Mucosa of gallbladder (tissue), 1 donor: ENCODE measurements around the gene CADM2. TPM values are rescaled to one million over a fixed set of nuclear protein-coding genes. Genes with fewer than 3 reads are reported as not detected.

Experiments used
- DNase-seq: peaks from one replicate; pipeline ENCODE4 v3.0.0-alpha.2; 2020; ENCODE audit warnings: low spot score
- total RNA-seq: library from RNA; stranded (reverse); gene quantifications from one replicate; pipeline ENCODE4 v1.2.1, GENCODE V29; 2021
- donor health status: DM: no; HTN: no; CAD: no.

The CADM2 gene
- total RNA-seq, 1 donor from 2014 or later, result 7.9 TPM

DNA sequence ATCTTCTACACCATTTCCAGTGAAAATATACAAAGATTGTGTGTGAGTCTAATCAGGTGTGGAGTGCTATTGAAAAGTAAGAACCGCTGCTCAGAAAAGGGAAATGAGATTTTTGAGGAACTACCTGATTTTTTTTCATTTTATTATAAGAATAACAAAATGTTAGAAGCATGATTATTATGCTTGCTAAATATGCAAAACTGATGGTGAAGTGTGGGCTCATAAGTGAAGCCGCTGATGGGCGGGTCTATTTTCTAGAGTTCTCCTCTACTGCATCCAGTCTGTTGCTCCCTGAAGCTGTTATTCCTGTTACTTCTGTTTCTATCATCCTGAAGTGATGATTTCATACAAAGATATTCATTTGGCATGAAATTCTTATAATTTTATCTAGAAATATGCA is 612.0 kb downstream of the CADM2 start:
- no peak for DNase-seq

DNA sequence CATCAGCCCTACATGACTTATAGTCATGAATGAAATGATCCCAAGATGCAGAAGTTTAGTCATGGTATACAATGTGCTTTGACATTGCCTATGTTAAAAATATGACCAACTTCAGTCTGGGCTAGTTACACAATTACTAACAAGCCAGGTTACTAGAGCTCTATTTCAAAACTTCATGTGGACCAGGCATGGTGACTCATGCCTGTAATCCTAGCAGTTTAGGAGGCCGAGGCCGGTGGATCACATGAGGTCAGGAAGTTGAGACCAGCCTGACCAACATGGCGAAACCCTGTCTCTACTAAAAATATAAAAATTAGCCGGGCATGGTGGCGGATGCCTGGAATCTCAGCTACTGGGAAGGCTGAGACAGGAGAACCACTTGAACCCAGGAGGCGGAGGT is 613.0 kb downstream of the CADM2 start:
- DNase-seq, result no peak

DNA sequence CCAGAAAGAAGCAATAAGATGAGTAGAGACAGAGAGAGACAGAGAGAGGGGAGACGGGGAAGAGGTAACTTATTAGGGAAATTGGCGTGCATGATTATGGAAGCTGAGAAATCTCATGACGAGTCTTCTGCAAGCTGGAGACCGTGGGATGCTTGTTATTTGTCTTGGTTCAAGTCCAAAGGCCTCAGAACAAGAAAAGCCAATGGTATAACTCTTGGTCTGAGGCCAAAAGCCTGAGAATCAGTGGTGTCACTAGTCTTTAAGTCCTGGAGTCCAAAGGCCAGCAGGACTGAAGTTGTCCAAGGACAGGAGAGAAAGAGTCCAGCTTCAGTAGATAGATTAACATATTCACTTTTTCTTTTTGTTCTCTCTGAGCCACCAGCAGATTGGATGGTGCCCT is 613.6 kb downstream of the CADM2 start:
- DNase-seq, result peak; percentile 66

DNA sequence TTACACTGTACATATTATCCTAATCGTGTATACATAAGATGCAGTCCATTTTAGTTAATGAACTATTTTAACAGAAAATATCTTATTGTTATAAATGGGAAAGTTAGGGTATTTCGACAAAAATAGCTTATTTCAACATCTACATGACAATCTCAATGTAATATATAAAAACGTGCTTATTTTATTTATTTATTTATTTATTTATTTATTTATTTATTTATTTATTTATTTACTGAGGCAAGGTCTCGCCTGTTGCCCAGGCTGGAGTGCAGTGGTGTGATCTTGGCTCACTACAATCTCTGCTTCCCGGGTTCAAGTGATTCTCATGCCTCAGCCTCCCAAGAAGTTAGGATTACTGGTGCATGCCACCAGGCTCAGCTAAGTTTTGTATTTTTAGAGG is 614.2 kb downstream of the CADM2 start:
- no peak for DNase-seq

DNA sequence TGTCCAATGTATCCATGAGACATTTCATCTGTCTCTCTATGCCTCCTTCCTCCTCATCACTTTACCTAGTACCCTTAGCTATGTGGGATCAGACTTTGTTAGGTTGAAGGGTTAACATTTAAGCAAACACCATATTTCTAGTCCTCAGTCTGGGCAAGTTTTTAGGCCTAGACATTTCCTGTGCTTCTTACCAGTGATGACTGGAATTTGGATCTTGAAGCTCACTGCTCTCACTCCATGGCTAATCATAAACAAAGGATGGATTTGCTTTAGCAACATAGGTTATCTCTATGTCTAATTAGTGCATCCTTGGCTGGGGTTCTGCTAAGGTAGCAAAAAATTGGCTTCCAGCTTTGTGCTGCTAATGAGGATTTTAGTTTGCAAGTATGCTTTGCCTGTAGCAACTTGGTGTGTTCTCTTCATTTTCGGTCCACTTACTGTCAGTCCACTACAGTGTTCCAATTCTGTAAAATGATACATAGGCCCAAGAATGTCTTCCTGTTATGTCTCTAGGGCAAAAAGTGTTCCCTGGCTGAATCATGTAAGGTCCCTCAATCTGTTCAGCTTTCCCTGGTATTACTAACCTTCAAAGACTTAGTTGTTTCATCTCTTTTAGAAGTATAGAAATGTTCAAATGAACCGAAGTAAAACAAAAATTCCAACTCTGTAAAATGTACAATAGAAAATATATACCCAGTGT is 615.4 kb downstream of the CADM2 start:
- DNase-seq, result no peak

DNA sequence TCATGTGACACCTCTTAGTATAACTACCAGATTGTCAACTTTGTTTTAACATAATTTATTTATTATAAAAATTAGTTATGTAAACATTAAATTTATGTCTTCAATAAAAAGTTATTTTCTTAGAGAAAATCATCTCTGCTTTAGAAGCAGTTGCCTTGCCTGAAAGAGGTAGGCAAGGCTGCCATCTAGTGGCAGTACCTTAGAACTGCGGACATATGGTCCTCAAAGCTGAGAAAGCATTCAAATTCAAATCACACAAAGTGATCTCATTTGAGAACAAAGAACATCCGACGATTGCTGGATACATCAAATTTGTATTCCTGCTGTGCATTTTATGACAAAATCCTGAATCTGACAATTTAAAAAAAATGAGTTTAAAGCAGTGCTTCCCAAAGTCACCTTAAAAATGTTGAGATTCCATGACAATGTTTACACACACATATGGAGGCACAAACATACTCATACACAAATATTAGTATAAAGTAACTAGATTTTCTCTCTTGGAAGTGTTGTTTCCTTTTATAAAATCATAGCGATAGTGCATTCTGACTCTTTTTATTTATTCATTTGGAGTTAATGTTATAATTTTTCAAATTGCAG is 617.4 kb downstream of the CADM2 start:
- peak; percentile 66 for DNase-seq

DNA sequence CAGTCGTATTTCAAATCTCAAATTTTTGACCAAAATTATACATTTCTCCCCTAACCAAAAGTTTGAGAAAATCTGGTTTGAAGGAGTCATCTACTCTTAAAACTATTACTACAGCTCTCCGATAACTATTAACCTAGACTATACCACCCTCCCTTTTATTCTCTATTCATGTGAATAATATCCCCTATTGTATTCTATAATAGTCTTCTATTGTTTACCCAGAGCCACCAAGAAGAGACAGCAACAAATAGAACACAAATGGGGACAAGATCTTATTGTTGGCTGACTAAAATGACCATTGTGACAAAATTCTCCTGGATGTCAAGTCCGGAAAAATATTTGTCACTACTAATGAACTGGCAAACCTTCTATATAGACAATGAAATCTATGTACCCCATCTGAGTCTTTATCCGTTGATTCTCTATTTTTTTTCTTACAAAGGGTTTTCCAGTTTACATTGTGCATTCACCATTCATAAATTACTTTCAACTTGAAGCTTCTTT is 618.0 kb downstream of the CADM2 start:
- no peak for DNase-seq

DNA sequence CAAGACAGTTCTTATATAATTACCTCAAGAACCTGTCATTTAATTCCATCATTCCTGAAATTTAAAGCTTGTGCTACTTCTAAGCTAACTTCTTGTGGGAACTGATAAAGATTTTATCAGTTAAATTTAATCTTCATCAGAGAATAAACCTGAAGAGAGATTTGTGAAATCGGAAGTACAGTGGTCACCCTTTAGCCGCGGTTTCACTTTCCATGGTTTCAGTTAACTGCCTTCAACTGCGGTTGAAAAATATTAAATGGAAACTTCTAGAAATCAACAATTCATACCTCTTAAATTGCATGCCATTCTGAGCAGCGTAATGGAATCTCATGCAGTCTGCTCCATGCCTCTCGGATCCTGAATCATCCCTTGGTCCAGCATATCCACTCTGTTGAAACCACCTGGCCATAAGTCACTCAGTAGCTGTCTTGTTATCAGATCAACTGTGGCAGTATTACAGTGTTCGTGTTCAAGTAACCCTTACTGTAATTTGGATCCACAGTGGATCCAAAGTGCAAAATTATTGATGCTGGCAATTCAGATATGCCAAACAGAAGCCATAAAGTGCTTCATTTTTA is 626.1 kb downstream of the CADM2 start:
- no peak for DNase-seq

DNA sequence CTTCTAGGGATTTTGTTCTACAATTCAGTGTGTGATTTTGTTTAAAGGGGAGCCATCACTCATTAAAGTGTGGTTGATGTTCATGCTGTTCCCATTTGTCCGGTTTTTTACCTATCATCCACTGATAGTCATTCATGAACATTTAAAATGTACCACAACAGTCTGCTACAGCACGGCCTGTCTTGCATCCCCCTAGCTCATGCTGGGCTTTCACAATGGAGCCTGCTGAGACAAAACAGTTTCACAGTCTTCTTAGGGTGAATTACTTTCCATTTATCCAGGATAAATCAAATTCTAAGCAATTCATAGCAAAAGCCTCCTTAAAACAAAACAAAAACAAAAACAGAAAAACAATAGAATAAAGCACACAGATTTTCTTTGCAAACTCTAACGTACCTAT is 627.2 kb downstream of the CADM2 start:
- DNase-seq, result no peak

DNA sequence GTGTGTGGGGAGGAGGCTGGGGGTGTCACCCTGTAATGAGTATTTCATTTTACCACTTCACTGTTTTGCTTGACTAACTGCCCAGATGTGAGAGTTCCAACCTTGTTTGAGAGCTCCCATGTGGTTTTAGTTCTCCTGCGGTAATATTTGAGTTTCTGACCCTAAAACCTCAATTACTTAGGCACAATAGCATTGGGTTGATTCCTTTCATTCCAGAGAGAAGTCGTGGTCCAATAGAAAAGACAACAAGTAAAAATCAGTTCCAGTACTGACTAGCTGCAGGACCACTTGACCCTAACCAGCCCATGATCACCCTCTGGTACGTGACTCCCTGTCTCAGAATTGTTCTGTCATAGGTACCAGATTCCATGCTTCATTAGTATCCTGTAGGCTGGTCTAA is 630.4 kb downstream of the CADM2 start:
- no peak for DNase-seq

DNA sequence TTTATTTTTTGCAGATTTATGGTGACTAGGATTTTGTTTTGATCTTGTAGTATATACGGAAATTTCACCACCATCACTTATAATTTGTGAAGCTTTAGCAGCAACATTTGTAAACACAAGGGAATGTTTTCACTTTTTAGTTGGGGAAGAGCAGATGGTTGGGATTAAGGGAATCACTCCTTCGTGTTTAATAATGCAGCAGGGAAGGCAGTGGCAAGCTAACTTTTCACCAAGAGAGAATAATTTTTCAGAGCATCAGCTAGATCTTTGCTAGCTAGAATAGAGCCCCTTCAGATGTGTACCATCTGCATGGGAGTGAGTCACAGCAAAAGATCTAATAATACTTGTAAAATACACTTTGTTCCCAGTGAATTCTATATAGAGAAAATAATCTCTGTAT is 632.7 kb downstream of the CADM2 start:
- DNase-seq, result no peak

DNA sequence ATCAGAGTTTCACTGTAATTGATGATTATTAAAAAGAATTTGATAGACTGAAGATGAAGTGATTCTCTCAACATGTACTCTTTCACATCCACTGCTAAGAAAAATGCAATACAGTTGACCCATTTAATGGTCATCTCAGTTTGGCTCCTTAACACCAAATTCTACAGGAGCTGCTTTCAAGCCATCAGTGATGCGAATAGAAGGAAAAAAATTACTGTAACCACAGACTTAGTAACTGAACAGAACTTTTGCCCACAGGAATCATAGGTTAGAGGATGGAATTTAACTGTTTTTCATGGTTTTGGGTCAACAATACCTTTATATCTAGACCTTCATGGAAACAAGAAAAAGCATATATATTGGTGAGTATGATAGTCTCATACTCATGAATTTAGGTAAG is 633.5 kb downstream of the CADM2 start:
- no peak for DNase-seq

DNA sequence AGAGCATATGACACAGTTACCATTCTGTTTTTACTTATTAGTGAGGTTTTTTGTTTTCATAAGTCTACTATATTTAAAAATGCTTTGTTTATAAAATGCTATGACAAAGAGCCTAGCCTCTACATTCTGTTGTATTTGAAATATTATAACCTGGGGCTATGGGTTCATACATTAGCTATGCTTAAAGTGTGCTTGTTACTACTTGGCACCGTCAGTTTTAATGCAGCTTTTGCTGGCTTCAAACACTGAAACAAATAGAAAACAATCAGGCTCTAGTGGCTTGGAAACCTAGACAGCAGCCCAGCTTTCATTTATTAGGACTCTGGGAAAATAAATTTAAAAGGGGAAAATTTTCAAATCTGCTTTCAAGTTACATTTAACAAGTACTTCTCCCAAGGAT is 635.9 kb downstream of the CADM2 start:
- no peak for DNase-seq

DNA sequence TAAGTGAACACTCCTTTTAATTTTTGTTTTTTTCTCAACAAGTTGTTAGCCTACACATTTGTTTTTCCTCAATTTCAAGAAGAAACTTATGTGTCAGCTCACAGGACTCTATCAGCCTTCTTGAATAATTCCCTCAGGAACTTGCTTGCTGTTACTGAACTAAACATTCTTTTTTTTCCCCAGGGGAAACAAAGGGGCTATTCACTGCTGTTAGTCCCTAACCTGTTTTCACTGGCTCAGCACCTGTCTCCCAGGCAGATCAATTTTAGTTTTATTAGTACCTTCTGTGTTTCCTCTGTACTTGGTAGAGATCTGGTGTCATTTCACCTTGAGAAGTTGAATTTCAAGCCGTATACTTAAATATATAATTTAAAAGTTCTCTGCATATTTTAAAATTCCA is 644.6 kb downstream of the CADM2 start:
- no peak for DNase-seq

DNA sequence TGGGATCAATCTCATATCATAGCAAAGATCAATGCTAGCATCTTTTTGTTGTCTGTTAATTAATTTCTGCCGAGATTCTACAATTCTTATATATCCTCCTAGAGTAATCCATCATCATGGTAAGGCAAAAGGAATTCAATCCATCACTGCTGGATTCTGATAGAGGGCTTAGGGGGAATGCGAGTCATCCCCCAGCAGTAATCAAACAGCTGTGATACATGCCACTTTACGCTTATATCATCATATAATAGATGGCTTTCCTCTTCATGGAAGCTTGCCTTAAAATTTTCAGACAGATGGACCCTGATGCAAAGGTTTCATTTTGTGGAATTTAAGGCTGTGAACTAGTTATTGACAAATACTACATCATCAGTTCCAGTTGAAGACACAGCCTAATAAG is 645.9 kb downstream of the CADM2 start:
- DNase-seq, result no peak

DNA sequence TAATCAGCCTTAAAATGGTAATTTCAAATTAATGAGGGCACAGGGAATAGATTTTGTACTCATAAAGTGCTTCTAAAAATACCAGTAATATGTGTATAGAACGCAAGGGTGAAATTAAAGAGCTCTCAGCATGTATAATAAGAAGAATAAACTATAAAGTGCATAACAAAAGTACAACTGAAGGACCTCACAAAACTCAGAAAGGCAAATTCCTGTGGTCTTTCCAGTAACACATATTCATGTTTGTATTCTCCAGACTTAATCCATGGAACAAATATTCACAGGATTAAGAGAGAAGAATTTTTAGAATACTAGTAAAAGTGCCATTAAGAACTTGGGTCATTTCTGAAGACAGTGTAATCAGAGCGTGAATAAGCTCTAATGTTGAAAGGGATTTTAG is 646.3 kb downstream of the CADM2 start:
- DNase-seq, result no peak

DNA sequence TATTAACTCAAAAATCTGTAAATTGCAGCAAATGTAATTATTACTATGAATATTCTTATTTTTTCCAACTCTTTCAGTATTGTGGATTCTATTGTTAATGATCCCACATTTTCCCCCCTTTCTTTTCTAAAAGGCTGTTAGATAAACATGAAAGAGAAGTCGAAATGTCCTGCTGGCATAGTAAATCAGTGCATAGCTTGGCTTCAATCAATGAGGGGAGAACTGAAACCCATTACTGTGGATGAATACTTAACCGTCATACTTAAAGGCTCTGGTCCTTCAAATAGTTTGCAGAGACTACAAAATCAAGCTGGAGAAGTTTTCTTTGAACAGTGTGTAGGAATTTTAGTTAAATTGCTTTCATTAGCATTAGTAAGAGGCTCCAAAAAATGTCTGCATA is 667.9 kb downstream of the CADM2 start:
- DNase-seq, result no peak

DNA sequence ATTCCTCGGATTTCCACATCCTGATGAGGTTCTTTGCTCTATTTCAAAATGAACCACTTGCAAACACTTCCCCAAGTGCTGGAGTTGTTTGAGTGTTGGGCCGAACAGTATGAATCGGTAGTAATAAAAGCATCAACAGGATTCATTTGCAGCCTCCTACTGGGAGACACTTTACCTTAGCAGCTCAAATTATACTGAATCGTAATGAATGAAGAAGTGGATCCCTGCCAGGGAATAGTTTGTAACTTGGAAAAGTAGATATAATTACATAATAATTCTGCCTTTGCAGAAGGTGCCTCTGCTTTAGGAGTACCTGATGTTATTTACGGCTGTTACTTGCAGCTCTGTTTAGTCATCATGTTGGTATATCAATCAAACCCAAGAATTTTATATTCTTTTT is 669.1 kb downstream of the CADM2 start:
- no peak for DNase-seq

DNA sequence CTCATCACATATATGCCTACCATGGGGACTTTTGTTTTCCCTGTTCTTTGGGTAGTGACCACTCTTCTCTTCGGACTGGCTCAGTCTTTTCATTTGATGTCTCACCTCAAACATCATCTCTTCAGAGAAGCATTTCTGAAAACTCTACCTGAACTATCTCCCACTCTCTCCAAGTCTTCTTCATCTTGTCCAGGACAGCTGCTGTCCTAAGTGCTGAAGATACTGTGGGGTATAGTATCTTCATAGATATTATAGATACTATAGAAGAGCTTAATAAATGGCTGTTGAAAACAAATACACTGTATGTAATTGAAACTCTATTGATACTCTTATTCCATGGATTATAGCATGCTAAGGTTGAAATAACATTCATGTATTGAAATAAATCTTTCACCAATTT is 672.3 kb downstream of the CADM2 start:
- DNase-seq, result no peak

DNA sequence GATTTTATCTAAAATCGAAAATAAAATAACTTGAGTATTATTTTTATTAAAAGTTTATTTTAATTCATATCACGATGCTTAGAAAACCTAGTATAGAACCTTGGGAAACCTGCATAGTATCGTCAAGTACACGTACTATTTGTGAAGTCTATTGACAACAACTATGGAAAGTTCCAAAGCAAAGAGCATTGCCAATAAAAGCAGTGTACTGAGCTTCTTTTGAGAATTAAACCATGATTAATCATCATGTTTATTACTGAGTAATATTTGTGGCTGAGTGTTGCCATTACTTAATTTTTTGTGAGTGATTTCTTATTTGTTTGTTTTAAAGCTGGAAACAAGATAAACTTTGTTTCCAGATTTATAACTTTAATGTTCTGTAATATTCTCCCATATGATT is 674.1 kb downstream of the CADM2 start:
- no peak for DNase-seq

DNA sequence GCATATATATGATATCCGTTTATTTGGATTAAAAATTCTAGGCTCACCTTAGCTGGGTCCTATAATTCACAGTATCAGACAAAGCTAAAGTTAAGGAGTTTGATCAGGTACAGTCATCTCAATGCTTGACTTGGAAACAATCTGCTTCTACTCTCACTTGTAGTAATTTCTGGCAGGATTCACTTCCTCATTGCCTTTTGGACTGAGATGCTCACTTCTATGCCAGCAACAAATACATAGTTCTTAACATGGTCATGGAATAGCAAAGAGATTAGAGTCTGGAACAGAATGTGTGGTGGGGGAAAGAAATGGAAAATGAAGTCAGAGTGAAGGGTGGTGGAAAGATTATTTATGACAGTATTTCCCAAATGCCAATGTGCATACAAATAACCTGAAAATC is 693.6 kb downstream of the CADM2 start:
- no peak for DNase-seq

DNA sequence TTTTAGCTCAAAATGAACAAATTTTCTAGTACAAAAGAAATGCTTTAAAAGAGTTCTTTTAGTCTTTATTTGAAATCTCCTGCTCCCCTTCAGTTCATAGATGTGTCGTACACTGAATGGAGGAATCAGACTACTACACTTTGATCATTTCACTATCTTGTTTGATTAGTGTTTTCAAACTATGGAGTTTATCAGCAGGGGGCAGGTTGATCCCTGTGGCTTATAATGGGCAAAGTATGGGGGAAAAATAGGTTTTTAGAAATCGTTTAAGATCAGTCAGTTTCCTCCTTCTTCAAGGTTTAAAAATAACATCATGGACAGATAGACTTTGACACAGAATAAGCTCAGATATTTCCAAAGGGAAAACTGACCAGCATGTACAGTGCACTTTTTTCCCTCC is 701.7 kb downstream of the CADM2 start:
- DNase-seq, result no peak

DNA sequence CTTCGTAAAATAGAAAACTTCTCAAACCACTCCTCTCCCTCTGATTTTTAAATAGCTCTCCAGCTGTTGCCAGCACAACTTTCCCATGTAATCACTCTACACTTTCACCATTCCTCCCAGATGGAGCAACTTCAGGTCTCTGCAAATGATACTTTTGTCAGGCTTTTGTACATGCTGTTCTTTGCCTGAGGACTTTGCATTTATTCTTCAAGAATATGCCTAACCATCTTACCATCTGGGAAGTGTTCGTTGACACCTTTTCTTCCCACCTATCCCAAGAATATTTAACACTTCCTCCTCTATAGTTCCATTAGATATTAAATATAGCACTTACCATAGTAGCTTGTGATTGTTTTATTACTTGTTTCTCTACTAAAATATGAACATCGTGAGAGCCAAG is 703.7 kb downstream of the CADM2 start:
- DNase-seq, result no peak

DNA sequence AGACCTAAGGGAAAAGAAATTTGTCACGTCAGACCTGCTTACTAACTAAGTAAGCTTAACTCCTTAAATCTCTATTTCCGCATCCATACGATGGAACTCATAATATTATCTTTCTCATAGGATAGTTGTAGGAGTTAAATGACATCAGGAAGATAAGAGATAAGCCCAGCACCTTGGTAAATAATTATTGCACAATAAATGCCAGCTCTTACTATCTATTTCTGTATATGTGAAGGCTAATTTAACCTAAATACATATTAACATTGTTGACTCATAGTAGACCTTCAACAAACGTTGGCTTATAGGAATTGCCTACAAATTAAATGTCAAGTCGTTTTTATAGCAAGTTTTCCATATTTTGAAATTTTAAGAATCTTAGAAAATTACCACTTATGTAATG is 709.0 kb downstream of the CADM2 start:
- no peak for DNase-seq
